Muscle layer of duodenum (tissue), 2 donors: ENCODE data around the gene CLDN11.

ENCODE experiments used
- H3K27ac ChIP-seq: one replicate; pipeline ENCODE4 v1.7.0; 2013; ENCODE audit warnings: mild to moderate bottlenecking, low read length
- H3K27me3 ChIP-seq: one replicate; pipeline ENCODE4 v1.7.0; 2013; ENCODE audit warnings: low read depth, mild to moderate bottlenecking, control low read depth, low read length
- H3K36me3 ChIP-seq, 2 donors: one replicate each; pipeline ENCODE4 v1.7.0; 2013; ENCODE audit warnings: low read length in 2 of 2, control low read depth in 1 of 2, mild to moderate bottlenecking in 1 of 2; ENCODE audit not compliant: insufficient read depth in 2 of 2, control insufficient read depth in 1 of 2
- H3K4me1 ChIP-seq, 2 donors: one replicate each; pipeline ENCODE4 v1.7.0; 2013; ENCODE audit warnings: low read length in 2 of 2, mild to moderate bottlenecking in 2 of 2, control low read depth in 1 of 2, moderate library complexity in 1 of 2; ENCODE audit not compliant: insufficient read depth in 2 of 2, control insufficient read depth in 1 of 2
- H3K4me3 ChIP-seq, 2 donors: one replicate each; pipeline ENCODE4 v1.7.0; 2013; ENCODE audit warnings: low read length in 2 of 2, low read depth in 1 of 2, mild to moderate bottlenecking in 1 of 2
- H3K9me3 ChIP-seq, 2 donors: one replicate each; pipeline ENCODE4 v1.7.0; 2013; ENCODE audit warnings: low read length in 2 of 2, control low read depth in 1 of 2, mild to moderate bottlenecking in 1 of 2; ENCODE audit not compliant: control insufficient read depth in 1 of 2
- donor health status: healthy.

The CLDN11 gene

DNA sequence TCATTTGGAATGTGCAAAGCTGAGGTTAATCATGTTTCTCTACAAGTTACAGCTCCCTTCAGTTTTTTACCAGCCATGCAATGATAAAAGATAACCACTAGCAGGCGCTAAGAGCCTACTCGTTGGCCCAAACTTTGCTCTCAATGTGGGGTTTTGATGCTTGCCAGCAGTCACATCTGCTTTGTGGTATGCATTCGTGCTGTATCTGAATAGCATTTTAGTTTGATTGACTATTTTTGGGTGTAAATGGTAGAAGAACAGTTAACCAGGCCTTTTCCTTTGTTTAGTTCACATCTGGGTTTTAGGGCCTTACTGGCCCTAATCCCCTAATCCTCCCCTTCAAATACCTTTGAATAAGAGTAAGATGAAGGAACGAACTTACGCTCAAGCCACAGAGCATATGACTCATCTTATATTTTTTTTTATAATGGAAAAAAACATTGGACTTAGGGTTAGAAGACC is 4.4 kb upstream of the CLDN11 start:
- peaks cover 0 to 10% of the 10 kb centered on the region in 2 donors for H3K4me1 ChIP-seq
- H3K4me3 ChIP-seq = no peak overlapping the region

DNA sequence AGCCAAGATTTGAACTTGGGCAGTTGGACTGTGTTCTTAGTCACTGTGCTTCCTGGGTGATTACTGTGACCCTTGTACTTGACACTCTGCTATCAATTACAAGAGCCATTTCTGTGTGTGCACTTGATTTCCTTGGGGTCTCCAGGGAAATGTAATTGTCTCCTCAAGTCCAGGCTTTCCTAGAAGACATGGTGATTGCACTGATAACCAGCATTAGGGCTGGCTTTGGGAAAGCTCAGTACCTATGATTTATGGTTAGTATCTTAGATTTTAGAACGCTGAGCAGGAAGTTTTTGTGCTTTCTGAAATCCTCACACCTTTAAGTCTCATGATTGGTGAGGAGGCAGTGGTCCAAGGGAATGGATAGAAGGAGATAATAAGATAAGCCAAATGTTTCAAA is 1.6 kb upstream of the CLDN11 start:
- H3K4me1 ChIP-seq = peaks cover 0 to 20% of the 10 kb centered on the region in 2 donors
- no peaks in the 10 kb centered on the region for H3K36me3 ChIP-seq
- H3K27me3 ChIP-seq = peaks cover 9% of the 10 kb centered on the region
- no peak overlapping the region for H3K4me3 ChIP-seq
- H3K9me3 ChIP-seq = no peaks in the 10 kb centered on the region
- no peak overlapping the region for H3K27ac ChIP-seq

More for the DNA sequence above, 4.4 kb upstream of the CLDN11 start:
- no peak overlapping the region for H3K27ac ChIP-seq
- peaks cover 5% of the 10 kb centered on the region for H3K27me3 ChIP-seq
- no peaks in the 10 kb centered on the region for H3K36me3 ChIP-seq
- no peaks in the 10 kb centered on the region for H3K9me3 ChIP-seq

DNA sequence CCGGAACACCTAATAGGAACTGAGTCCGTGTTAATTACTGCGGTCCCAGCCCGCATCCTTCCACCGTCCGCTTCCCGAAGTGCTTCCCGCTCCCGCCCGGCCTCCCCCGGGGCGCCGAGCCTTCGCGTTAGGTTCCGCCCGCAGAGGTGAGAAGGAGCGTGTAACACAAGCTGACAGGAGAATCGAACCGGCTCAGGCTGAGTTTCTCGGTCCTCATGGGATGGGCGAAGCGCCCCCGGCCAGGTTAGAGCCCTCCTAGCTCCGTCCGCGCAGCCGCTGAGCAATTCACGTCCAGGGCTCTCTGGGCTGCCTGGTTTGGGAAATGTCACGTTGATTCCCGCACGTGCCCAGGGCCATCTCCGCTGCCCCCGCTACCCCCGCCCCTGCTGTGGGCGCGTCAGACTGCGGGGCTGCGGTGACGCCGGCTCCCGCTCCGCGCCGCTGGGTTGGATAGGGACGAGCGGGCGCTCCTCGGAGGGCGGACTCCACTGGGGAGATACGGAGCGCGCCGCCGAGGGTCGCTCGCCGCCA is 954 bp downstream of the CLDN11 start:
- Histone ChIP-seq H3K9me3 (no peaks in the 10 kb centered on the region), H3K4me1 (peaks cover 0 to 20% of the 10 kb centered on the region in 2 donors), H3K27me3 (peaks cover 9% of the 10 kb centered on the region), H3K27ac (no peak overlapping the region), H3K4me3 (peak overlapping the region; percentile 62 to 74), H3K36me3 (no peaks in the 10 kb centered on the region)

DNA sequence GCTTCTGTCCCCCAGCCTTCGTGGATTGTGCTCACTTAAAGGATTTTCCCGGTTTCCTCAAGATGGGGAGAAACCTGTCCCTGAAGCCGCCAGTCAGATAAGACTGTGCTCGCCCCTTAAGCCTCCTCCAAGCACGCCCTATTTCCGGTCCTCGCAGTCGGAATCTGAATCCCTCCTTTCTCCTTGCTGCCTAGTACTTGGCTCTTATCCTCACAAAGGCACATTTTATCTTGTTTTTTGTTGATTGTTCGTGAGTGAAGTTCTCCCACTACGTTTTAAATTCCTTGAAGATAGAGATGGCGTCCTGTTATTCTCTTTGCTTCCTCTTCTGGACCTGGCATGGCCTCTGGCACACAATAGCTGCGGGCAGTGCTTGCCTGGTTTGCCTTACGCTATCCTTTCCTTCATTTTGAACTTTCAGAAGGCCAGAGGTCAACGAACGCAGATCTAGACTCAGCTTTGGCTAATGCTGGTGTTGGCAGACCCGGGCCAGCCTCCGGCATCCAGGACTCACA is 1.7 kb downstream of the CLDN11 start:
- Histone ChIP-seq H3K36me3 (no peaks in the 10 kb centered on the region), H3K9me3 (no peaks in the 10 kb centered on the region), H3K27me3 (peaks cover 9% of the 10 kb centered on the region), H3K4me1 (peaks cover 0 to 20% of the 10 kb centered on the region in 2 donors), H3K4me3 (peak overlapping the region in 1 of 2 donors; percentile 26), H3K27ac (peak overlapping the region; percentile 14)

DNA sequence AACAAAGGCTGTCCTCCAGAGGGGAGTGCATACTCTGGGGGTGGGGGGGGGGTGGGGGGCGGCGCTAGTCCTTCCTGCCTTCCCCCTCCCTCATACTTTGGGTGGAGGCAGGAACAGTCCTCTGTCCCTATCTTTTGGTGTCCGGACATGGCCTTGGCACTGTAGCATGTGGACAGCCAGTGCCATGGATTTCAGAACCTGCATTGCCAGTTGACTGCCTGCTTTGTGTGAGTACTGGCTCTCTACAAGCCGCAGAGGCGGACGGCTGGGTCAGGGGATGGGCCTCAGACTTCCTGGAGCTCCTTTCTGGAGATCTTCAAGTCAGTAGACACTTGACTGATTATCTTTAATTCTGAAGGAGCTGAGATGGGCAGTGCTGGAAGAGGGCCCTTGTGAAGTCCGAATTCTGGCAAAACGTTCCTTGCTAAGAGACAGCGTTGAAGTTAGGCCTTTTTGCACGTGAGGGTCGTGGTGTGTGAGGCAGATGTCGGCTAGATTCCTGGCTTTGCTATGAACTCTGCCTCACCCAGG is 2.5 kb downstream of the CLDN11 start:
- Histone ChIP-seq H3K4me3 (no peak overlapping the region), H3K36me3 (no peaks in the 10 kb centered on the region), H3K27me3 (peaks cover 9% of the 10 kb centered on the region), H3K4me1 (peaks cover 0 to 20% of the 10 kb centered on the region in 2 donors), H3K9me3 (no peaks in the 10 kb centered on the region), H3K27ac (peak overlapping the region; percentile 60)

DNA sequence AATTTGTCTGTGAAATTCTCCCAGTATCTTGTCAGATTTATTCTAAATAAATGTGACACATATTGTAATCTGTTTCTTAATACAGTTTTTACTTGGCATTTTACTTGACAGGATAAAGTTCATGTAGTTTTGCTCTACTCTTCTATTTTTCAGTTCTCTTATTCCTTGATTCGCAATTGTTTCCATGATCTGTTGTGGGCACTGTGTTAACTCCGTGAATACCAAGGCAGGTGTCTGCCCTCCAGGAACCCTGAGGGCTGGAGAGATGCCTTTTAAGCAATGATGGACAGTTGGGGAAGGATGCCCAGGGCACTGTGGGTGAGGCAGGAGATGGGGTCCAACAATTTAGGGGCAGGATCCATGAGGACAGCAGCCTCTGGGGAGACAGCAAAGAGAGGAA is 3.1 kb downstream of the CLDN11 start:
- Histone ChIP-seq H3K4me3 (peak overlapping the region in 1 of 2 donors; percentile 7), H3K27me3 (peaks cover 9% of the 10 kb centered on the region), H3K36me3 (no peaks in the 10 kb centered on the region), H3K9me3 (no peaks in the 10 kb centered on the region), H3K4me1 (peaks cover 0 to 20% of the 10 kb centered on the region in 2 donors), H3K27ac (peak overlapping the region; percentile 60)

DNA sequence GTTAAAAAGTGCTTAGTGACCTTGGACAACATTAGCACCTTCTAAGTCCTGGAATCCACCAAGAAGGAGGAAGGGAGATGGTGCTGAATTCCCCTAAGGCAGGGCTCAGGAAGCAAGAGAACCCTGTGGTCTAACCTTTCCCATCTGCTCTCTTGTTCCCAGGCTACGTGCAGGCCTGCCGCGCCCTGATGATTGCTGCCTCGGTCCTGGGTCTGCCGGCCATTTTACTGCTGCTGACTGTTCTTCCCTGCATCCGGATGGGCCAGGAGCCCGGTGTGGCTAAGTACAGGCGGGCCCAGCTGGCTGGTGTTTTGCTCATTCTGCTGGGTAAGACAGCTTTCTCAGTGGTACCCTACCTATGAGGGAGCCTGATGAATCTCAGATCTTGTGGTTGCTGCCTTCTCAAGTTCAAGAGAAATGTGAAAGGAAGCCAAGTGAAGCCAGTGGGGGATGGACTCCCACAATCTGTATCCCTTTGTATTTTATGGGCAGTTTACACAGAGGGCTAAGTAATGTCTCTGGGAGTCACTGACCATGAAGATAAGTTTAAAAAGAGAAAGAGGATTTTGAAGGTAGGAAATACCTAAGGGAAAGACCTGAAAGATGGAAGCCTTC is 4.4 kb downstream of the CLDN11 start:
- Histone ChIP-seq H3K4me1 (peaks cover 0 to 20% of the 10 kb centered on the region in 2 donors), H3K36me3 (no peaks in the 10 kb centered on the region), H3K27me3 (peaks cover 9% of the 10 kb centered on the region), H3K4me3 (no peak overlapping the region), H3K27ac (no peak overlapping the region), H3K9me3 (no peaks in the 10 kb centered on the region)

DNA sequence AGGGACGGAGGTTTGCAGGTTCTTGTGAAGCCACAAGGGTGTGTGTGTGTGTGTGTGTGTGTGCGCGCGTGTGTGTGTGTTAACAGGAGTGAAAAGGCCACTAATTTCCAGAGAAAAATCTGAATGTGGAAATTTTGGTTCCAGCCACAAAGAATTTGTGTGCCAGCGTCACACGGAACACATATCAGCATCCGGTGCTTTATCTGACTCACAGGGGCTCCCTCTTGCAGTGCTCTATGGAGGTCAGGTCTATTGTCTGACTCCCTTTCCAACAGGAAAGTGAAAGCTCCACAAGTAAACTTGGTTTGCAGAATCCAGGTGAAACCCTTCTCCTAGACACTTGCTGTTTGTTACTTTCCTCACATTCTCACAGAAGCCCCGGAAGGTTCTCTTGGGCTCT is 6.2 kb downstream of the CLDN11 start:
- no peak overlapping the region for H3K27ac ChIP-seq
- H3K4me1 ChIP-seq = peaks cover 0 to 5% of the 10 kb centered on the region in 2 donors
- H3K4me3 ChIP-seq = no peak overlapping the region

DNA sequence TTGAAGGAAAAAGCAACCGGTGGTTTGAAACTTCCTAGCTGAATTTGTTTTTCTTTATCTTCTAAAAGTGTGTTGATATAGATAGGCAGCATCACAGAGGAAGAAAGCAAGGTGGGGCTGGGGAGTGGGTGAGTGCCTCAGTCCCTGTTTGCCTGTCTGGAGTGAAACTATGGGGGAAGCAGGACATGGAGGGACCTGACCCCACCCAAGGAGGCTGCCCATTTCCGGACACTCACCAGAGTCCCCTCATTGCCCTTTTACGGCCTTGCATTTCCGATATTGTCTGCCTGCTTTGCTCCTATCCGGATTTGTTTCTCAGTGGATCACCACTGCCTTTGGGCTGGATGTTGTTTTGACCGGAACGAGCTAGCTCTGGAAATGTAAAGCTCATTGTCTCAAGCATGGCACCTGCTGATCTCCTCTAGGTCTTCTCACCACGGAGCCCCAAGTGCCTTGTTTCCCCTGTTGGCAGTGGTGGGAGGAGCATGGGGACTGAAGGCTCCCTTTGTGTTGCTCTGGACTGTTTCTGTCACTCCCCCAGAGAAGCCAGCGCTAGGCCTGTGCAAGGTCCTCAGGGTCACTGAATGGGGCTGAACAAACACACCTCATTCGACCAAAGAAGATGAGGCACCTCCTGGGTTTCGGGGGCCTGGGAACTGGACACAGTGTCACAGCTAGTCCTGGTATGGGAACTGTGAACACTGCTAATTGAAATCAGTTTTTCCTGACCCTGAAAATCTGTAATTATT is 7.0 kb downstream of the CLDN11 start:
- Histone ChIP-seq H3K4me3 (no peak overlapping the region), H3K36me3 (no peaks in the 10 kb centered on the region), H3K27me3 (no peaks in the 10 kb centered on the region), H3K9me3 (no peaks in the 10 kb centered on the region), H3K4me1 (peaks cover 0 to 5% of the 10 kb centered on the region in 2 donors), H3K27ac (no peak overlapping the region)

More for the DNA sequence above, 6.2 kb downstream of the CLDN11 start:
- Histone ChIP-seq H3K9me3 (no peaks in the 10 kb centered on the region), H3K36me3 (no peaks in the 10 kb centered on the region), H3K27me3 (no peaks in the 10 kb centered on the region)

DNA sequence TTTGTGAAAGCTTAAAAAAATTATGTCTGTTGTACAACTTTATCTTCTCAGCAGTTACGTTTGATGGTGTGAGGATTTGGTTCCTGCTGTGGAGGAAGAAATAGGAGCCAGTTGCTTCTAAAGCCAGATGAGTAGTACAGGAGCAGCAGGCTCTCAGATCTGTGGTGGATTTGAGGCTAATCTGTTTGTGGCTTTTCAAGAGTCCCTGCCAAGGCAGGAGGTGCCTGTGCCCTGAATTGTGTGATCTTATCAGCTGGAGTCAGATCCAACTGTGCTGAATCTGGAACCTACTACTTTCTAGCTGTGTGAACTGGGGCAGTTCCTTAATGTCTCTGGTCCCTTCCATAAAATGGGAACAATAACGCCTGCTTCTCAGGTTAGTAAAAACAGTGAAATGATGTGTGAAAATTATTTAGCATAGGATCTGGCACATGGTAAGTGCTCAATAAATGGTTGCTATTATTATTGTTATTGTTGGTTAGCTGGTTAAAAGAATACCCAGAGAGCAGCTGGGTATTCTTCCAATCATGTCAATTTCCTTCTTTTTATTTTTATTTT is 7.7 kb downstream of the CLDN11 start:
- no peak overlapping the region for H3K27ac ChIP-seq
- no peak overlapping the region for H3K4me3 ChIP-seq
- peaks cover 0 to 2% of the 10 kb centered on the region in 2 donors for H3K4me1 ChIP-seq
- no peaks in the 10 kb centered on the region for H3K27me3 ChIP-seq
- no peaks in the 10 kb centered on the region for H3K9me3 ChIP-seq
- no peaks in the 10 kb centered on the region for H3K36me3 ChIP-seq

DNA sequence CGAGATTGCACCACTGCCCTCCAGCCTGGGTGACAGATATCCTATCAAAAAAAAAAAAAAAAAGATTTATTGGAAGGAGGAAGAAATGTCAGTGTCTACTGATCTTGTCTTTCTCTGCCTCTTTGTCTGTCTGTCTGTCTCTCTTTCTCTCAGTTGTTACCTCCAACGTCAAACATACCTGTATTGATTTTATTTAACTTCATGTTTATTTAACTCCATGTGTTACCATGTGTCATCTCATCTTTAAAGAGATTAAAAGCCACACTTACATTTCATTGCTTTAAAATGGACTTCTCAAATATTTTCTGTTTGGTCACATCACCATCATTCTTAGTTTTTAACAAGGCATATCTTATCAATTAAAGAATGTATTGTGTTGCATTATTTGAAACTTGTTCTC is 9.4 kb downstream of the CLDN11 start:
- no peak overlapping the region for H3K4me3 ChIP-seq
- H3K36me3 ChIP-seq = no peaks in the 10 kb centered on the region
- no peaks in the 10 kb centered on the region for H3K27me3 ChIP-seq
- no peaks in the 10 kb centered on the region for H3K4me1 ChIP-seq
- no peaks in the 10 kb centered on the region for H3K9me3 ChIP-seq
- H3K27ac ChIP-seq = no peak overlapping the region
